Subcutaneous abdominal adipose tissue (tissue), 5 donors: ENCODE results near the gene C22orf15.
A peak's percentile ranks its signal among the peaks of the same experiment; 100 is the strongest.

Source experiments
- H3K27ac ChIP-seq: one replicate; pipeline ENCODE4 v1.7.0; 2013; ENCODE audit warnings: low read depth, mild to moderate bottlenecking, inconsistent platforms, low read length, moderate library complexity
- H3K27me3 ChIP-seq, 5 donors: one replicate each; pipeline ENCODE4 v1.7.0; 2013; ENCODE audit warnings: low read length in 5 of 5, inconsistent platforms in 1 of 5; ENCODE audit not compliant: control insufficient read depth in 5 of 5, insufficient read depth in 4 of 5
- H3K36me3 ChIP-seq, 5 donors: one replicate each; pipeline ENCODE4 v1.7.0; 2013; ENCODE audit warnings: low read length in 5 of 5; ENCODE audit not compliant: control insufficient read depth in 5 of 5, insufficient read depth in 5 of 5
- H3K4me1 ChIP-seq, 5 donors: one replicate each; pipeline ENCODE4 v1.7.0; 2013; ENCODE audit warnings: low read length in 5 of 5, mild to moderate bottlenecking in 3 of 5, moderate library complexity in 1 of 5; ENCODE audit not compliant: control insufficient read depth in 5 of 5, insufficient read depth in 5 of 5
- H3K4me3 ChIP-seq, 5 donors: one replicate each; pipeline ENCODE4 v1.7.0; 2013; ENCODE audit warnings: low read length in 5 of 5, low read depth in 1 of 5
- H3K9ac ChIP-seq, 5 donors: one replicate each; pipeline ENCODE4 v1.7.0; 2013; ENCODE audit warnings: low read length in 5 of 5, mild to moderate bottlenecking in 4 of 5, moderate library complexity in 3 of 5
- H3K9me3 ChIP-seq, 5 donors: one replicate each; pipeline ENCODE4 v1.7.0; 2013; ENCODE audit warnings: low read length in 5 of 5; ENCODE audit not compliant: control insufficient read depth in 5 of 5
- donor health status: healthy.
- donor health status: healthy.
- donor health status: healthy.
- donor health status: healthy.
- donor health status: healthy.

C22orf15 gene

DNA sequence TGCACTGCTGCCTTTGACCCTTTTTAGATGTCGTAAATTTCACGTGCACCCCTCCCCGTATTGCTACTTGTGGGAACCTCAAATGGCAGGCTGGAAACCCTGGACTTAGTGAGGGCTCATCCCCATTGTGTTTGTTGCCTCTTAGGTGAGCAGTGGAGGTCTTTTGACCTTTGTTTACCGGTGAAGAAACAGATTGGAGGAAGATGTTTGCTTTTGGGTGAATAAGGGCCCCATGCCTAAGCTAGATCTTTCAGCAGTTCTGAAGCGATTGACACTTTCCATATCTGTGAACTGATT is 24.8 kb downstream of the C22orf15 start:
- H3K4me1 ChIP-seq: peaks cover 15 to 47% (median 31%) of the 10 kb centered on the region in 5 donors
- H3K9me3 ChIP-seq: no peaks in the 10 kb centered on the region
- H3K27ac ChIP-seq: peak overlapping the region; percentile 94

DNA sequence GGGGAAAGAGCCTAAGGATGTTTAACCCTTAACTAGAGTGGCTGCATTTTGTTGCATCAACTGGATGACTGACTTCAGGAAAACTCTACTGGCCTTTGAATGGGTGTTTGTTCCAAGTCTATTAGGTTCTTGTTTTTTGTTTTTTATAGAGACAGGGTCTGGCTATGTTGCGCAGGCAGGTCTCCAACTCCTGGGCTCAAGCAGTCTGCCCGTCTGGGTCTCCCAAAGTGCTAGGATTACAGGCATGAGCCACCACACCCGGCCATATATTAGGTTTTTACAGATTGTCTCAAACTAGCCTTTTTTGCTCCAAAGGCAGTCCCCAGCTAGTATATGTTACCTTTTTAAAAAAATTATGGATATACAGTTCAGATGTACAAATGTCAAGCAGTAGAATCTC is 25.1 kb downstream of the C22orf15 start:
- no peaks in the 10 kb centered on the region for H3K9me3 ChIP-seq
- H3K27ac ChIP-seq: peak overlapping the region; percentile 94
- H3K4me1 ChIP-seq: peaks cover 15 to 45% (median 32%) of the 10 kb centered on the region in 5 donors
- peaks cover 0 to 2% (median 0%) of the 10 kb centered on the region in 5 donors for H3K27me3 ChIP-seq
- H3K9ac ChIP-seq: peak overlapping the region in 4 of 5 donors; percentile 84 to 97 (median 96)
- H3K4me3 ChIP-seq: peak overlapping the region; percentile 80 to 95 (median 86)
- H3K36me3 ChIP-seq: peaks cover 0 to 18% (median 13%) of the 10 kb centered on the region in 5 donors

More for the DNA sequence above, 24.8 kb downstream of the C22orf15 start:
- peaks cover 0 to 2% (median 0%) of the 10 kb centered on the region in 5 donors for H3K27me3 ChIP-seq
- H3K4me3 ChIP-seq: peak overlapping the region; percentile 80 to 95 (median 86)
- peak overlapping the region; percentile 75 to 97 (median 95) for H3K9ac ChIP-seq
- H3K36me3 ChIP-seq: peaks cover 0 to 15% (median 12%) of the 10 kb centered on the region in 5 donors

DNA sequence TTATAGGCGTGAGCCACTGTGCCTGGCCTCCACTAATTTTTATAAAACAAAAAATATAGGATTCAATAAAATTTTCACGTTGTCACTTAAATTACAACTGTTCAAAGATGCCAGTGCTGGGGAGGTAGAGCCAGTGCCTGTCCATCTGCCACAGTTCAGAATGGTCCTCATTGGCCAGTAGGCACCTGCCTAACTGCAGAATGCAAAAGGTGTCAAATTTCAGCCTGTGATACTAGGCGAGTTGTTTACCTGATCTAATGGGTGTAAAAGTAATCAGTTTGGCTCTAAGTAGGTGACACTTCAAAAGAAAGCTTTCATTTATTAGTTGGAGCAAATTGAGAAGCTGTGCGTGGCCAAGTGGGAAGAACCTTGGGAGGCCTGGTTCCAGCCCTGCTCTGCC is 26.3 kb downstream of the C22orf15 start:
- Histone ChIP-seq H3K4me1 (peaks cover 15 to 45% (median 32%) of the 10 kb centered on the region in 5 donors), H3K9ac (no peak overlapping the region), H3K36me3 (peaks cover 0 to 30% (median 24%) of the 10 kb centered on the region in 5 donors), H3K9me3 (no peaks in the 10 kb centered on the region), H3K27me3 (peaks cover 0 to 2% (median 0%) of the 10 kb centered on the region in 5 donors), H3K4me3 (no peak overlapping the region), H3K27ac (no peak overlapping the region)

DNA sequence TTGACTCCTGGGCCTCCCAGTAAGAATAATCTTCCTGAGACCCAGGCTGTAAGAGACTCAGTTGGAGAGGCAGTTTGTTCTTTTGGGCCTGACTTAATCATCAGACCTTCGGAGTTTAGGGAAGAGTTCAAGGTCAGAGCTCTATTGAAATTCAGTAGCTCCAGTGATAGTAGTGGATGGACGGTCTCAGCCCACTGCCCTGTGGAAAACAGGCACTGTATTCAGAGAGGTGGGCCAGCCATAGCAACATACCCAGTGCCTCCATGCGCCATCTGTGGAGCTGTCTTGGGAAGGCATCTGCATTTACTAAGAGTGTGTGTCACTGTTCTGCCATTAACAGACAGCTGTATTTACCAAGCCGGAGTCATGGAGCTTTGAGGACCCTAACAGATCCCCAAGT is 26.8 kb downstream of the C22orf15 start:
- Histone ChIP-seq H3K9ac (no peak overlapping the region), H3K4me3 (no peak overlapping the region), H3K9me3 (no peaks in the 10 kb centered on the region), H3K27me3 (peaks cover 0 to 2% (median 0%) of the 10 kb centered on the region in 5 donors), H3K36me3 (peaks cover 0 to 36% (median 30%) of the 10 kb centered on the region in 5 donors), H3K4me1 (peaks cover 15 to 45% (median 32%) of the 10 kb centered on the region in 5 donors), H3K27ac (no peak overlapping the region)

DNA sequence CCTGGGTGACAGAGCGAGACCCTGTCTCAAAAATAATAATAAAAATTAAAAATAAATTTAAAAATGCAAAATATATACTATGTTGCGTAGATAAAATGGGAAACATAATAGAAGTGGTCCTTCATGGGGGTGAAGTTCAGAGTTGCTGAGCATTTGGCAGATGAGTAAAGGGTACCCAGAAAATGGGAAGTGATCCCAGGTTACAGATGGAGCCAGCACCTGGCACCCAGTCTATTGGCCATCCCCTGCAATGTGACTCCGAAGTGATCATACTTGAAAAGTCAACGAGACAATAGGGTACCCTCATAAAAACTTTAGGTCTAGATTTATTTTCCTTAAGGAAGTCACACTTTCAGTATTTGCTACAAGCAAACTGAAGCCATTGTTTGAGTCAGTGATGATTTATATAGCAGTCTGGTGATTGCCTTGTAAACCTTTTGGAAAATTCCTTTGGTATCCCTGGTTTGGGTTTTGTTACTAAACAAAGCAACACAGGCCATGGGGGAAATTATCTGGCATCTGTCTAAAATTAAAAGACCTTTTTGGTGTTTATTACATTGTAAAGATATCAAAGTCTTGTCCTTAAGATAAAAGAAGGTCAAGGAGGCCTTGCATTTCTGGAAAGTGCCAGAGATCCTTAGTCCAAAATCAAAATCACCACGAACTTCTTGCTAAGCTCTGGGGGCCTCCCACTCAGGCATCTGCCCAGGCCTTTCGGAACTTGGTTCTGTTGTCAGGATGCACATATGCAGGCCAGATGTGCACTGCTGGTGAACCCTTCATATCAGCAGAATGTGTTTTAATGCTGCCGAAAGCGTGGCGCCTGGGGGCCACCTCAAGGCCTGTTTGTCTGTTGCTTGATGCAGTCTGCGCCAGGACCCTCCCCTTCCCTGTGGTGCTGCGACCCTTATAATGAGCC is 28.3 kb downstream of the C22orf15 start:
- Histone ChIP-seq H3K9ac (peak overlapping the region in 1 of 5 donors; percentile 20), H3K27me3 (peaks cover 0 to 2% (median 0%) of the 10 kb centered on the region in 5 donors), H3K27ac (no peak overlapping the region), H3K36me3 (peaks cover 3 to 49% (median 37%) of the 10 kb centered on the region in 5 donors), H3K4me1 (peaks cover 15 to 44% (median 31%) of the 10 kb centered on the region in 5 donors), H3K9me3 (no peaks in the 10 kb centered on the region), H3K4me3 (no peak overlapping the region)

DNA sequence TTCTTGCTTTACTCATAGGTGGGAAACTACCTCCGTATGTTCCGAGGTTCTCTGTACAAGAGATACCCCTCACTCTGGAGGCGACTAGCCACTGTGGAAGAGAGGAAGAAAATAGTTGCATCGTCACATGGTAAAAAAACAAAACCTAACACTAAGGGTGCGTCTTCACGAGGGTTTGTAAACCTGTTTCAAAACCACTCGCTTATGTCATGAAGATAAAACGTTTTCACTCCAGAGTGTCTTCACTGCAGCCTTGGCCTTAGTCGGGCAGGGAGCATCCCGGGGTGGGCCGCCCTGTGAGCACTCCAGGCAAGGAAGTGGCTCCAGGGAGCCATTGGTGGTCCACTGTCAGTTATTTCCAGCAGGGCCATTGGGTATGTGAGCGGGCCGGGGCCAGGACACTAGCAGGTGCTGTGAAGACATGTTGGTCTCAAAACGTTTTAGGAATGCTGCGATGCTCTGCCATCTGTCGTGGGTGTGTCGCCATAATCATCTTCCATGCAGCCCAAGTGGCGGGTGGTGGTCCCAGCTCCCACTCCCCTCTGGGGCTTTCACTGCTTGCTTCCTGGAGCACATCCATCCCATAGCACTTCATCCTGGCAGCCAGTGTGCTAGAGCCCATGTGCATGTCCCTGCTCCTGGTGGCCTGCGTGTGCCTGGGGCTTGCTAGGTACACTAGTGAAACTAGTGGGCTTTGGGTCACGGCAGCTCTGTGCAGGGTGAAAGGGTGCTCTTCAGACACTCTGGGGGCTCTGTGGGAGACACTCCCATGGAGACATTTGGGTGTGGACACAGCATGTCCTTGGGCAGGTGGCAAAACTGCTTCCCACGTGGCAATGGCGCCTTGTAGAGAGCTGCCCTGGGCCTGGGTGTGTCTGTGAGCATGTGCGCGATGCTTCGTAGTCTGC is 29.2 kb downstream of the C22orf15 start:
- Histone ChIP-seq H3K36me3 (peaks cover 3 to 54% (median 44%) of the 10 kb centered on the region in 5 donors), H3K4me1 (peaks cover 9 to 45% (median 30%) of the 10 kb centered on the region in 5 donors), H3K27me3 (no peaks in the 10 kb centered on the region), H3K9ac (peak overlapping the region in 1 of 5 donors; percentile 20), H3K9me3 (no peaks in the 10 kb centered on the region), H3K27ac (no peak overlapping the region), H3K4me3 (no peak overlapping the region)

DNA sequence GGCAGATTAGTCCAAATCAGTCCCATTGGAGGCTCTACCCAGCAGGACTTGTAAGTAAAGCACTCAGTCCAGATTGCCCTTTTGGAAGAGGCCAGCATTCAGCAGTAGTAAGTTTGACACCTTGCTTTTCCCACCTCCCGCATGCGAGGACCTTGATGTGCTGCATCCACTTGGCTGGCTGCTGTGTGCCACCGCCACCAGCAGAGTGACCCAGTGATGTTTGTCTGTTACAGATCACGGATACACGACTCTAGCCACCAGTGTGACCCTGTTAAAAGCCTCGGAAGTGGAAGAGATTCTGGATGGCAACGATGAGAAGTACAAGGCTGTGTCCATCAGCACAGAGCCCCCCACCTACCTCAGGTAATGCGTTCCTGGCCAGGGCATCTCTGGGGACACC is 30.5 kb downstream of the C22orf15 start:
- no peak overlapping the region for H3K9ac ChIP-seq
- H3K36me3 ChIP-seq: peaks cover 3 to 62% (median 44%) of the 10 kb centered on the region in 5 donors
- H3K9me3 ChIP-seq: no peaks in the 10 kb centered on the region
- H3K4me1 ChIP-seq: peaks cover 9 to 34% (median 22%) of the 10 kb centered on the region in 5 donors
- no peak overlapping the region for H3K27ac ChIP-seq
- H3K4me3 ChIP-seq: no peak overlapping the region
- H3K27me3 ChIP-seq: no peaks in the 10 kb centered on the region

DNA sequence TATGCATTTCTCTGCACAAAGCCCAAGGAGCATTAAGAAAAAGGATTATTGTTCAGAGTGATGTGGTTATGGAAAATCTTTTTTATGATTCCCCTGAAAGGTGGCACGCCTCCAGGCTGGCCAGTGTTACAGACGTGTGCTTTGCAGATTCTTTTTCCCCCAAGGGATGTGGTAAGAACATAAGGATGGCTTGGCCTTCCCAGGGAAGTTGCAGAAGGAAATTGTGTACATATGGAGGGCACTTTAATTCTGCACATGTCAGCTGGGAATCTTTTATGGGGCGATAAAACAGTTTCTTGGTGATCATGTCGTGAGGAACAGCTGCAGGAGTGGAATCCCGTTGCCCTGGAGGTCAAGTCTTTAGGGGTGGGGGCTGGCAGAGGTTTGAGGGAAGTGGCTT is 33.7 kb downstream of the C22orf15 start:
- Histone ChIP-seq H3K27ac (no peak overlapping the region), H3K9ac (no peak overlapping the region), H3K27me3 (no peaks in the 10 kb centered on the region), H3K9me3 (no peaks in the 10 kb centered on the region), H3K4me3 (no peak overlapping the region), H3K4me1 (peaks cover 5 to 17% (median 16%) of the 10 kb centered on the region in 5 donors), H3K36me3 (peaks cover 3 to 84% (median 59%) of the 10 kb centered on the region in 5 donors)

DNA sequence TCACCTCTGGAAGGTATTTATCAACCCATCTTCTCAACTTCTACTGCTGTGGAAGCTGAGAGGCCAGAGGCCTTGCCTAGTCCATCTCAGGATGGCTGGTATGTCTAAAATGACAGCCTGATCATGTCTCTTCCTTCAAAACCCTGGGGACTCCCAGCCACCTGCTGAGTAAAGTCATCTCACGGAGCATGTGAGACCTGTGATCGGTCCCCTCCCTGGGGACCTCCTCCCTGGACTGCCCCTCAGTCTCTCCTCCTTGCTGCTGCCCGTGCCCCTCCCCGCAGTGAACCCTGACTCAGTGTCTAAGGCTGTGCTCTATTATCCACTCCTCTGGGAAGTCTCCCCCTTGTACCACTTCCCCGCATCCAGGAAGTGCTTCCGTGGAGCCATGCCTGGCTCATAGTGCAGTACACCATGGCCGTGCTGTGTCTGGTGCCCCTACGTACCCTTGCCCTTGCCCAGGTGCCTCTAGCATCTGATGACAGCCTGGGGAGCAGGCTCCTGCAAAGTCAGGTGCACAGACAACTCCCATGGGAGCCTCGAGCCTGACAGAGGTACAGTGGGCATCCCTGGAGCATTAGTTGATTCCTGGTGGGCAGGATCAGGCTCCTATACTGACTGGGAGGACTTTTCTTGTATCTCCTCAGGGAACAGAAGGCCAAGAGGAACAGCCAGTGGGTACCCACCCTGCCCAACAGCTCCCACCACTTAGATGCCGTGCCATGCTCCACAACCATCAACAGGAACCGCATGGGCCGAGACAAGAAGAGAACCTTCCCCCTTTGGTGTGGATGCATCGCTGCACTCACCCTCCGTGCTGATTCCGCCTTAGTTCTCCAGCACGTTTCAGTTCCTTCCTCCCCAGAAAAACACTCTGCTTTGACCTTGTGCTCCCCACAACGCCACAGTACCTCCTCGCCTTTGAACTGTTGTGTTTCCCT is 37.8 kb downstream of the C22orf15 start:
- H3K36me3 ChIP-seq: peaks cover 0 to 83% (median 62%) of the 10 kb centered on the region in 5 donors

More for the DNA sequence above, 37.8 kb downstream of the C22orf15 start:
- Histone ChIP-seq H3K4me3 (no peak overlapping the region), H3K27ac (no peak overlapping the region), H3K27me3 (no peaks in the 10 kb centered on the region), H3K9ac (no peak overlapping the region), H3K4me1 (peaks cover 0 to 12% (median 4%) of the 10 kb centered on the region in 5 donors), H3K9me3 (no peaks in the 10 kb centered on the region)
